WI38 (cell line): ENCODE data around the gene WFDC1.
A peak's percentile ranks its signal among the peaks of the same experiment; 100 is the strongest.

ENCODE experiments used
- H3K4me3 ChIP-seq: 2 replicates; pipeline ENCODE4 v1.5.1; 2011; ENCODE audit warnings: low read depth, mild to moderate bottlenecking, control low read depth, low read length
- TF ChIP-seq, protein P1 (sequence below): IDR thresholded peaks from 2 replicates; pipeline ENCODE4 v1.5.1; 2012; ENCODE audit warnings: low read depth, mild to moderate bottlenecking, control low read depth, low read length

The WFDC1 gene

GRCh38 chr16:84272740-84273320, 21.8 kb upstream of the WFDC1 start:
- TF ChIP-seq, protein P1, sequence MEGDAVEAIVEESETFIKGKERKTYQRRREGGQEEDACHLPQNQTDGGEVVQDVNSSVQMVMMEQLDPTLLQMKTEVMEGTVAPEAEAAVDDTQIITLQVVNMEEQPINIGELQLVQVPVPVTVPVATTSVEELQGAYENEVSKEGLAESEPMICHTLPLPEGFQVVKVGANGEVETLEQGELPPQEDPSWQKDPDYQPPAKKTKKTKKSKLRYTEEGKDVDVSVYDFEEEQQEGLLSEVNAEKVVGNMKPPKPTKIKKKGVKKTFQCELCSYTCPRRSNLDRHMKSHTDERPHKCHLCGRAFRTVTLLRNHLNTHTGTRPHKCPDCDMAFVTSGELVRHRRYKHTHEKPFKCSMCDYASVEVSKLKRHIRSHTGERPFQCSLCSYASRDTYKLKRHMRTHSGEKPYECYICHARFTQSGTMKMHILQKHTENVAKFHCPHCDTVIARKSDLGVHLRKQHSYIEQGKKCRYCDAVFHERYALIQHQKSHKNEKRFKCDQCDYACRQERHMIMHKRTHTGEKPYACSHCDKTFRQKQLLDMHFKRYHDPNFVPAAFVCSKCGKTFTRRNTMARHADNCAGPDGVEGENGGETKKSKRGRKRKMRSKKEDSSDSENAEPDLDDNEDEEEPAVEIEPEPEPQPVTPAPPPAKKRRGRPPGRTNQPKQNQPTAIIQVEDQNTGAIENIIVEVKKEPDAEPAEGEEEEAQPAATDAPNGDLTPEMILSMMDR, result no peak
- H3K4me3 ChIP-seq, result no peak overlapping the region

DNA sequence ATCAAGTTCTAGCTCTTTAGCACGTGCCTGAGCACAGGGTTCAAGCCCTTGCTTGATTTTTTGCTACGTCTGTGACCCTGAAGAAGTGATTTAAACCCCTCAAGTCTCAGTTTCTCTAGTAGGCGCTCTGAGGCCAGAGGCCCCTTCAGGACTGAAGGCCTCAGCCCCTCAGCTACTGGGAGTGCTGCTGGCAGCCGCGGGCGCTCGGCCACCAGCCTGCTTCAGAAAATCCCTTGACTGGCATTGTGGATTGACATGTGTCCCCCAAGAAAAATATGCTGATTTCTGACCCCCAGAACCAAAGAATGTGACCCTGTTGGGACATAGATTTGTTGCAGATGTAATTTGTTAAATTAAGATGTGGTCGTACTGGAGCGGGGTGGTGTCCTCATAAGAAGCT, 20.2 kb upstream of the WFDC1 start:
- TF ChIP-seq, protein P1, result no peak
- H3K4me3 ChIP-seq, result no peak overlapping the region

DNA sequence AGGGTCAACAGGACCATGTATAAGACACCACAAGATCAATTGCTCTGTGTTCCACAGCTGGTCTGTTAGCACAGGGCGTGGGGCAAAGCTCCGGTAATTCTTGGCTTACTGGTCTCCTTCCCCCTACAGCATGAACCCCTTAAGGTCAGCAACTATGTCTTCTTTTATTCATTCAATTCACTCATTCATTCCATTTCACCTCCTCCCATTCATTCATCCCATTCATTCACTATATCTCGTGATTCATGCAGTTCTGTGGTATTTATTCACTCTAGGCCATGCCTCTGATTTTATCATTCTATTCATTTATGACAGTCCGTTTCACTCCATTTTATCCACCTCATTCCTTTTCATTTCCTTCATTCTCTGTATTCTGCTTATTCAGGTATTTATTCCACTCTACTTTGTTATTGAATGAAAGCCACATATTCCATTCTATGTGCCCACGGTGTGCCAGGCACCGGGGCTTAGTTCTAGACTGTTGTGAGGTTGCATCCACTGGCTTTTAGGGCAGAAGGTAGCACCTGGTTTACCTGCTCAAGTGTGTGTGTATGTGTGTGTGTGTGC, 19.0 kb upstream of the WFDC1 start:
- TF ChIP-seq, protein P1, result no peak
- H3K4me3 ChIP-seq, result no peak overlapping the region

DNA sequence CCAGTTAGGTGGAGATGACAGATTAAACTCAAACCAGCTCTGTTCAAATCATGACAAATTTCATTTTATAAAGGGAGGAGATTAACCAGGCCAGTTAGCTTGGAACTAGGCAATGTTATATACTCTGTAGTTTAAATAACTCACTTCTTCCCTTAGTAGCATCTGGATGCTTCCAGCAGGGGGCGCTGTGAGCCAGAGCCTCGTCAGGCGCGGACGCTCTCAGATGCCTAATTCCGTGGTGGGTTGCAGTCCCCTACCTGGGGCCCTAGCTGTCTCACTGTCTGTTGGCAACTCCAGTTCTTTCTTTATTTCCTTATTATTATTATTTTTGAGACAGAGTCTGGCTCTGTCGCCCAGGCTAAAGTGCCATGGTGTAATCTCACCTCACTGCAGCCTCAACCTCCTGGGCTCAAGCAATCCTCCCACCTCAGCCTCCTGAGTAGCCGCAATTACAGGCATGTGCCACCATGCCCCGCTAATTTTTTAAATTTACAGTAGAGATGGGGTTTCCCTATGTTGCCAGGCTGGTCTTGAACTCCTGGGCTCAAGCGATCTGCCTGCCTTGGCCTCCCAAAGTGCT, 17.3 kb upstream of the WFDC1 start:
- H3K4me3 ChIP-seq, result no peak overlapping the region
- TF ChIP-seq, protein P1, result peak; percentile 82

GRCh38 chr16:84278333-84278732, 16.3 kb upstream of the WFDC1 start:
- H3K4me3 ChIP-seq, result no peak overlapping the region
- TF ChIP-seq, protein P1, result no peak

GRCh38 chr16:84278968-84279367, 15.7 kb upstream of the WFDC1 start:
- H3K4me3 ChIP-seq, result no peak overlapping the region
- TF ChIP-seq, protein P1, result no peak

GRCh38 chr16:84279881-84280280, 14.8 kb upstream of the WFDC1 start:
- H3K4me3 ChIP-seq, result no peak overlapping the region
- TF ChIP-seq, protein P1, result no peak
